Measurements from ENCODE around the gene UGGT2. TPM values are rescaled to one million over a fixed set of nuclear protein-coding genes. Genes with fewer than 3 reads are reported as not detected.
"Not testable (repeated sequence)": the region's sequence is repeated elsewhere in the genome, so short reads cannot be mapped to it uniquely, and the experiment has no call there.

Gene UGGT2
- total RNA-seq, 1 experiment from 2014 or later: 36.9 TPM

DNA sequence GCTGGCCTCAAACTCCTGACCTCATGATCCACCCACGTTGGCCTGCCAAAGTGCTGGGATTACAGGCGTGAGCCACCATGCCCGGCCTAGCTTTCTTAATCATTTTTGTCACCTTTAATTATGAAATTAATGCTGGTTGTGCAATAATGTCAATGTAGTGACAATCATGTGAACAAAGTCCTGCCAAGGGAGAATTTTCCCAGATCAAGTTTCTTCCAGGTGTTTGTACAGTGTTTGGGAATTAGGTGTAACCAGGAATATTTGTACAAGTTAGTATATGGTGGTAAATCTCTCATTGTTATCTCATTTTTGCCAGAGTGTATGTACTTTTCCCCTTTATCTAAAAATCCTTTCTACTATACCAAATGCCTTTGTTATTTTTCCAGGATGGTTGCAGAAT lies 171.1 kb downstream of the UGGT2 start:
- peaks cover 2% of the 10 kb centered on the region; the same call in 1 of the 2 replicates for H3K36me3 ChIP-seq
- H3K4me1 ChIP-seq (replicated peaks): no peaks in the 10 kb centered on the region
- no peaks in the 10 kb centered on the region for H3K27me3 ChIP-seq (replicated peaks)
- no peak for DNase-seq (ENCODE audit: low read depth in 1 of 2, low spot score in 2 of 2)
- H3K27ac ChIP-seq: no peak overlapping the region
- no peak overlapping the region for H3K4me3 ChIP-seq
- H3K9me3 ChIP-seq (replicated peaks): no peaks in the 10 kb centered on the region

GRCh38 chr13:95880331-95880730 lies 172.9 kb downstream of the UGGT2 start:
- Histone ChIP-seq H3K36me3 (peaks cover 2% of the 10 kb centered on the region; the same call in 1 of the 2 replicates), H3K4me1 (replicated peaks) (no peaks in the 10 kb centered on the region), H3K9me3 (replicated peaks) (no peaks in the 10 kb centered on the region), H3K4me3 (no peak overlapping the region), H3K27me3 (replicated peaks) (no peaks in the 10 kb centered on the region), H3K27ac (no peak overlapping the region)
- DNase-seq (ENCODE audit: low read depth in 1 of 2, low spot score in 2 of 2): no peak

DNA sequence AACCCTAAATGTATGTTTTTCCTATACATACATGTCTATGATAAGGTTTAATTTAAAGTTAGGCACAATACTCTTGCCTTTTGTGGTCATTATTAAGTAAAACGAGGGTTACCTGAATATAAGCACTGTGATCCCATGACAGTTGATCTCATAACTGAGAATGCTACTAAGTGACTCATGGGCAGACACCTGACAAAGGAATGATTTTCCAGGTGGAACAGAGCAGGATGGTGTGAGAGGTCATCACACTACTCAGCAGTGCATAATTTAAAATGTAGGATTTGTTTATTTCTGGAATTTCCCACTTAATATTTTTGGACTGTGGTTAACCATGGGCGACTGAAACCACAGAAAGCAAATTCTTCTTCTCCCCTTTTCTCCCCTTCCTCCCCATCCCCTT lies 178.9 kb downstream of the UGGT2 start:
- DNase-seq (ENCODE audit: low read depth in 1 of 2, low spot score in 2 of 2): no peak

GRCh38 chr13:95870421-95870820 lies 182.8 kb downstream of the UGGT2 start:
- no peaks in the 10 kb centered on the region for H3K27me3 ChIP-seq (replicated peaks)
- no peaks in the 10 kb centered on the region for H3K9me3 ChIP-seq (replicated peaks)
- DNase-seq (ENCODE audit: low read depth in 1 of 2, low spot score in 2 of 2): no peak
- no peaks in the 10 kb centered on the region for H3K36me3 ChIP-seq
- no peak overlapping the region for H3K27ac ChIP-seq
- H3K4me1 ChIP-seq (replicated peaks): no peaks in the 10 kb centered on the region
- H3K4me3 ChIP-seq: no peak overlapping the region

More for the DNA sequence above, 178.9 kb downstream of the UGGT2 start:
- no peaks in the 10 kb centered on the region for H3K36me3 ChIP-seq
- H3K4me1 ChIP-seq (replicated peaks): no peaks in the 10 kb centered on the region
- H3K4me3 ChIP-seq: no peak overlapping the region
- H3K27ac ChIP-seq: no peak overlapping the region
- no peaks in the 10 kb centered on the region for H3K27me3 ChIP-seq (replicated peaks)
- no peaks in the 10 kb centered on the region for H3K9me3 ChIP-seq (replicated peaks)

DNA sequence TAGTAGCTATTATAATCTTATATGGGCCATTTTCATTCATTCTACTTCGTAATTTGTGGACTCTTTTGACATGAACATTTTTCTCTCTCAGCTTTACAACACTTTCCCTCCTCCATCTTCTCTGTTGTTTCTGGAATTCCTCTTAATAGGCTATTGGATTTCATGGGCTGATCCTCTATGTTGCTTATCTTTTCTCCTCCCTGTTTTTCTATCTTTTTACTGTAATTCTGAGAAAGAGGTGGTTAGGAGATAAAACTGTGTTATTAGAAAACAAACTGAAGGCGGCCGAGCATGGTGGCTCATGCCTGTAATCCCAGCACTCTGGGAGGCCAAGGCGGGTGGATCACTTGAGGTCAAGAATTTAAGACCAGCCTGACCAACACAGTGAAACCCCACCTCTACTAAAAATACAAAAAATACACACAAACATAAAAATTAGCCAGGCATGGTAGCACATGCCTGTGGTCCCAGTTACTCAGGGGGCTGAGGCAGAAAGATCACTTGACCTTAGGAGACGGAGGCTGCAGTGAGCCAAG lies 188.1 kb downstream of the UGGT2 start:
- Histone ChIP-seq H3K4me1 (replicated peaks) (no peaks in the 10 kb centered on the region), H3K4me3 (no peak overlapping the region), H3K9me3 (replicated peaks) (no peaks in the 10 kb centered on the region), H3K36me3 (no peaks in the 10 kb centered on the region), H3K27me3 (replicated peaks) (no peaks in the 10 kb centered on the region), H3K27ac (no peak overlapping the region)
- no peak for DNase-seq (ENCODE audit: low read depth in 1 of 2, low spot score in 2 of 2)

DNA sequence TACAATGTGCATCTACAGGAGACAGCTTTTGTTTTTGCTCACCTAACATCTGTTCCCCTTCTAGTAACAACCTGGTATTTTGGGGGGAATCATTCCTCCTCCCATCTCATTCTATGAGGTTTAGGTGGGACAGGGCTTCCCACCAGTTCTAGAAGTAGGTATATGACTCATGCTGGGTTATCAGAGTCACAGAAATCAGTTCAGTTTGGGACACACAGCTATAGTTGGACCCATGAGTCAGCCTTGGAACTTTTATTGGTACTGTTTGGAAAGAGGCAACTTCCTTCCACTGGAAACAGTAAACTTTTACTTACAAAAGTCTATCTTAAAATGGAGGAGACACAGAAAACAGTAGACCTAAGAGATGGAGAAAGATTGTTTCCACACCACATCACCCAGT lies 190.8 kb downstream of the UGGT2 start:
- Histone ChIP-seq H3K27ac (no peak overlapping the region), H3K4me1 (replicated peaks) (no peaks in the 10 kb centered on the region), H3K27me3 (replicated peaks) (no peaks in the 10 kb centered on the region), H3K9me3 (replicated peaks) (no peaks in the 10 kb centered on the region), H3K4me3 (no peak overlapping the region), H3K36me3 (no peaks in the 10 kb centered on the region)
- no peak for DNase-seq (ENCODE audit: low read depth in 1 of 2, low spot score in 2 of 2)

DNA sequence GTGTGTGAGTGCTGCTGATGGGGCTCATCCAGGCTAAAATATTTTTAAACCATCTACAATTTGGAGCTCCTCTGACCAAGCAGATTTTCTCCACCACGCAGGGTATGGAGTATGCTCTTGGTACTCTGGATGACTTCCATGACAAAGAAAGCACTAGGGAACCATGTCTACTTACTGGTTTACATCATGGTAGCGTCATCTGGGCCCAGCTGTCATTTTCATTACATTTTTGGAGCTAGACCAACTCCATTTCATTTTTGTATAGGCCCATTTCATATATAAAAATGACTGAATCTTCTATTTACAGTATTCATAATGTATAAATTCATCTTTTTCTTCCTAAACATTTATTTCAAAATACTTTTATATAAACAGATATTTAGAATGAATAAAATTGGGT lies 191.9 kb downstream of the UGGT2 start:
- Histone ChIP-seq H3K4me1 (replicated peaks) (no peaks in the 10 kb centered on the region), H3K27me3 (replicated peaks) (no peaks in the 10 kb centered on the region), H3K9me3 (replicated peaks) (no peaks in the 10 kb centered on the region), H3K27ac (no peak overlapping the region), H3K36me3 (no peaks in the 10 kb centered on the region), H3K4me3 (no peak overlapping the region)
- DNase-seq (ENCODE audit: low read depth in 1 of 2, low spot score in 2 of 2): no peak

DNA sequence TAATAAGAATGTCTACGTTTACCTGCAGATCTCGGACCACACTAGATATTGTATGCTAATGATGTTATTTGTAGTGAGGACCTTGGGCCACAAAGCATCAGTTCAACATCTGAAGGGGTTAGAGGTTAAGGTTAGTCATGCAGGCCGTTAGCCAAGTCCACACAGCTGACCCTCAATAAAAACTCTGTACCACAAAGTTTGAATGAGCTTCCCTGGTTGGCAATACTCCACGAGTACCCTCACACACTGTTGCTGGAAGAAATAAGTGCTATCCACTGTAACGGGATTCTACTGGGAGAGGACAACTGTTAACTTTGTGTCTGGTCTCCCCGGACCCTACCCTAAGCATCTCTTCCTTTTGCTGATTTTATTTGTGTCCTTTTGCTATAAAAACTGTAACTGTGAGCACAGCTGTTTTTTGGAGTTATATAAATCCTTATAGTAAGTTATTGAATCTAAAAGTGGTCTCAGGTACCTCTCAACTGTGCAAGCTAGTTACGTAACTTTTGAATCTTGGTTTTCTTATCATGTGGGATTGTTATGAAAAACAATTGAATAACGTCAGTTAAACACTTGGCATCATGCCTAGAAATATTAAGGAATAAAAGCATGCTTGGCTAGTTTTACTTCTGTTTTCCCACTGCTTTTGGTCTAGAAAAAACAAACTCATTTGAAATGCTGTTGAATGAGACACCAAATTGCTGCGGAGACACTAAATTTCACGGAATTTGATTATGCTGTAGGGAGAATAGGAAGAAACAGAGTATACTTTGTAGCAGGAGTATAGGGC lies 194.7 kb downstream of the UGGT2 start:
- DNase-seq (ENCODE audit: low read depth in 1 of 2, low spot score in 2 of 2): no peak
- H3K9me3 ChIP-seq (replicated peaks): no peaks in the 10 kb centered on the region
- H3K36me3 ChIP-seq: peaks cover 5% of the 10 kb centered on the region; the same call in 1 of the 2 replicates
- H3K27ac ChIP-seq: no peak overlapping the region
- no peak overlapping the region for H3K4me3 ChIP-seq
- H3K4me1 ChIP-seq (replicated peaks): no peaks in the 10 kb centered on the region
- H3K27me3 ChIP-seq (replicated peaks): no peaks in the 10 kb centered on the region

GRCh38 chr13:95845656-95846055 lies 207.5 kb downstream of the UGGT2 start:
- not testable (repeated sequence) for H3K4me1 ChIP-seq (replicated peaks); H3K9me3 ChIP-seq (replicated peaks); DNase-seq (ENCODE audit: low read depth in 1 of 2, low spot score in 2 of 2); H3K36me3 ChIP-seq; H3K4me3 ChIP-seq; H3K27ac ChIP-seq; H3K27me3 ChIP-seq (replicated peaks)

DNA sequence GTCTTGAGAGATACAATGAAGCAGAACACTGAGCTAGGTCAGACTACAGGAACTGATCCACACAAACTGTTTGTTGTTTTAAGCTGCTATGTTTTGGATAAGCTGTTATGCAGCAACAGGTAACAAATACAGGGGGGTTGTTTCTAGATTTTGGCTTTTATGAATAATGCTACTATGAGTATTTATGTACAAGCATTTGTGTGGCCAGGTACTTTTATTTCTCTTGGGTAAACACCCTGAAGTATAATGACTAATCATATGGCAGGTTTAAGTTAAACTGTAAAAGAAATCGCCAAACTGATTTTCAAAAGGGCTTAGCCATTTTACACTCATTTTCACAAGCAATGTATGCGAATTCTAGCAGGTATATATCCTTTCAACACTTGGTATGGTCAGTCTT lies 210.3 kb downstream of the UGGT2 start:
- Histone ChIP-seq H3K4me1 (replicated peaks) (no peaks in the 10 kb centered on the region), H3K27me3 (replicated peaks) (no peaks in the 10 kb centered on the region), H3K9me3 (replicated peaks) (no peaks in the 10 kb centered on the region), H3K36me3 (no peaks in the 10 kb centered on the region), H3K27ac (no peak overlapping the region), H3K4me3 (no peak overlapping the region)
- DNase-seq (ENCODE audit: low read depth in 1 of 2, low spot score in 2 of 2): no peak

DNA sequence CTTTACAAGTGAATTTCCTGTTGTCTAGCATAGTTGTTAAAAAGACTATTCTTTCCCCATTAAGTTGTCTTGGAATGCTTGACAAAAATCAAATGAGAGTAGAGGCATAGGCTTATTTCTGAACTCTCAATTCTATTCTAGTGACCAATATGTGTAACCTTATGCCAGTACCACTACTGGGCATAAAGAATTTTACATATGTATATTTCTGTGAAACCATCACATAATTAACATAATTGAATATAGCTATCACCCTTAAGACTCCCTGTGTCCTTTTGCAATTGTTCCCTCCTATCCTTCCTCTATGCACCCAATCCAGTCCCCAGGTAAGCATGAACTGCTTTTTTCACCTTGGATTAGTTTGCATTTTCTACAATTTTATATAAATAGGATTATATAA lies 211.3 kb downstream of the UGGT2 start:
- no peak for DNase-seq (ENCODE audit: low read depth in 1 of 2, low spot score in 2 of 2)
- no peaks in the 10 kb centered on the region for H3K27me3 ChIP-seq (replicated peaks)
- no peak overlapping the region for H3K4me3 ChIP-seq
- no peaks in the 10 kb centered on the region for H3K4me1 ChIP-seq (replicated peaks)
- no peak overlapping the region for H3K27ac ChIP-seq
- no peaks in the 10 kb centered on the region for H3K36me3 ChIP-seq
- no peaks in the 10 kb centered on the region for H3K9me3 ChIP-seq (replicated peaks)

- Histone ChIP-seq H3K27ac (no peak overlapping the region), H3K9me3 (replicated peaks) (no peaks in the 10 kb centered on the region), H3K27me3 (replicated peaks) (no peaks in the 10 kb centered on the region), H3K4me3 (no peak overlapping the region), H3K36me3 (no peaks in the 10 kb centered on the region), H3K4me1 (replicated peaks) (0 out of 2 replicates have a peak, but pooled peaks cover 3% of the 10 kb centered on the region)
- peak; percentile 35 to 49 for DNase-seq (ENCODE audit: low read depth in 1 of 2, low spot score in 2 of 2)
Measured at GRCh38 chr13:95834134-95834765, 219.0 kb downstream of the UGGT2 start.

- H3K4me1 ChIP-seq (replicated peaks): 0 out of 2 replicates have a peak, but pooled peaks cover 3% of the 10 kb centered on the region
- no peak for DNase-seq (ENCODE audit: low read depth in 1 of 2, low spot score in 2 of 2)
- H3K4me3 ChIP-seq: no peak overlapping the region
- H3K36me3 ChIP-seq: no peaks in the 10 kb centered on the region
- H3K27me3 ChIP-seq (replicated peaks): no peaks in the 10 kb centered on the region
- no peak overlapping the region for H3K27ac ChIP-seq
- H3K9me3 ChIP-seq (replicated peaks): no peaks in the 10 kb centered on the region
Measured at GRCh38 chr13:95833719-95834118, 219.5 kb downstream of the UGGT2 start.

DNA sequence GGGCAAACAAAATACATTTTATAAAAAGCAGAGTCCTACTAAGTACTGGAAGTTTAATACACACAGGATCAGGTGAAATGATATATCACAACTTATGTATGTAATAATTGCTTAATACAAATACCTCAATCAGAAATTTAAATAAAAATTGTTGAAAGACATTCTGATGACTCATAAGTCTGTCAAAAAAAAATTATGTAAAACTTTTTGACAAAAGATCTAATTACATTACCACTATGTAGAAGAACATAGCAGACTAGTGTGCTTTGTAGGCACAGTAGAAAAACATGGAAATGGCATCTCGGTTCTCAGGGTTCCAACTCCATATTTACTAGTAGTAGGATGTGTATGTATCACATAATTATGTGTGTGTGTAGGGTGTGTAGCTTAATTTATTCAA lies 220.1 kb downstream of the UGGT2 start:
- H3K4me1 ChIP-seq (replicated peaks): 0 out of 2 replicates have a peak, but pooled peaks cover 3% of the 10 kb centered on the region
- no peaks in the 10 kb centered on the region for H3K27me3 ChIP-seq (replicated peaks)
- no peak overlapping the region for H3K4me3 ChIP-seq
- no peaks in the 10 kb centered on the region for H3K36me3 ChIP-seq
- no peak overlapping the region for H3K27ac ChIP-seq
- H3K9me3 ChIP-seq (replicated peaks): no peaks in the 10 kb centered on the region
- DNase-seq (ENCODE audit: low read depth in 1 of 2, low spot score in 2 of 2): no peak

Data from SJSA1 (cell line).